DND-41 (cell line): ENCODE data around the gene MTTP.

Experiments
- EZH2 ChIP-seq: IDR thresholded peaks from 3 replicates; pipeline ENCODE4 v1.6.1; 2012; ENCODE audit warnings: borderline replicate concordance, low read depth, mild to moderate bottlenecking, moderate library complexity, low read length, inconsistent platforms; ENCODE audit not compliant: severe bottlenecking
- TF ChIP-seq, protein P1 (sequence below): IDR thresholded peaks from 2 replicates; pipeline ENCODE4 v1.5.1; 2012; ENCODE audit warnings: borderline replicate concordance, low read length, moderate library complexity, mild to moderate bottlenecking; ENCODE audit not compliant: poor library complexity, severe bottlenecking; ENCODE audit errors: extremely low read depth

DNA sequence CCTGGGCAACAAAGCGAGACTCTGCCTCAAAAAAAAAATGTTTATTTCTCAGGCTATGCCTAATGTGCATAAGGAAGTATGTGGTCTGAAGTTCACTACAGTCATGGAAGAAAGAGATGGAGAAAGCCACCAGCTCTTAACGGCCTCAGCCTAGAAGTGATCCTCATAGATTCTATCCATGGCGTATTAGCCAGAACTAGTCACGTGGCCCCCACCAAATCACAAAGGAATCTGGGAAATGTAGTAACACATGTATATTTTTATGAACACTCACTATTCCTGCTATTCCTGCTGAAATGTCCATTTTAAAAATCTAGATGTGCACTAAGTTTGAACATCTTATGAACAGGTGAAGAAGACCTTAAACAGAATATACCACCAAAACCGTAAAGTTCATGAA is 33.8 kb downstream of the MTTP start:
- TF ChIP-seq, protein P1, sequence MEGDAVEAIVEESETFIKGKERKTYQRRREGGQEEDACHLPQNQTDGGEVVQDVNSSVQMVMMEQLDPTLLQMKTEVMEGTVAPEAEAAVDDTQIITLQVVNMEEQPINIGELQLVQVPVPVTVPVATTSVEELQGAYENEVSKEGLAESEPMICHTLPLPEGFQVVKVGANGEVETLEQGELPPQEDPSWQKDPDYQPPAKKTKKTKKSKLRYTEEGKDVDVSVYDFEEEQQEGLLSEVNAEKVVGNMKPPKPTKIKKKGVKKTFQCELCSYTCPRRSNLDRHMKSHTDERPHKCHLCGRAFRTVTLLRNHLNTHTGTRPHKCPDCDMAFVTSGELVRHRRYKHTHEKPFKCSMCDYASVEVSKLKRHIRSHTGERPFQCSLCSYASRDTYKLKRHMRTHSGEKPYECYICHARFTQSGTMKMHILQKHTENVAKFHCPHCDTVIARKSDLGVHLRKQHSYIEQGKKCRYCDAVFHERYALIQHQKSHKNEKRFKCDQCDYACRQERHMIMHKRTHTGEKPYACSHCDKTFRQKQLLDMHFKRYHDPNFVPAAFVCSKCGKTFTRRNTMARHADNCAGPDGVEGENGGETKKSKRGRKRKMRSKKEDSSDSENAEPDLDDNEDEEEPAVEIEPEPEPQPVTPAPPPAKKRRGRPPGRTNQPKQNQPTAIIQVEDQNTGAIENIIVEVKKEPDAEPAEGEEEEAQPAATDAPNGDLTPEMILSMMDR: no peak
- no peak for TF ChIP-seq EZH2
